ENCODE data around the gene TPRA1.
"Not testable (repeated sequence)": the region's sequence is repeated elsewhere in the genome, so short reads cannot be mapped to it uniquely, and the experiment has no call there.

Gene TPRA1

DNA sequence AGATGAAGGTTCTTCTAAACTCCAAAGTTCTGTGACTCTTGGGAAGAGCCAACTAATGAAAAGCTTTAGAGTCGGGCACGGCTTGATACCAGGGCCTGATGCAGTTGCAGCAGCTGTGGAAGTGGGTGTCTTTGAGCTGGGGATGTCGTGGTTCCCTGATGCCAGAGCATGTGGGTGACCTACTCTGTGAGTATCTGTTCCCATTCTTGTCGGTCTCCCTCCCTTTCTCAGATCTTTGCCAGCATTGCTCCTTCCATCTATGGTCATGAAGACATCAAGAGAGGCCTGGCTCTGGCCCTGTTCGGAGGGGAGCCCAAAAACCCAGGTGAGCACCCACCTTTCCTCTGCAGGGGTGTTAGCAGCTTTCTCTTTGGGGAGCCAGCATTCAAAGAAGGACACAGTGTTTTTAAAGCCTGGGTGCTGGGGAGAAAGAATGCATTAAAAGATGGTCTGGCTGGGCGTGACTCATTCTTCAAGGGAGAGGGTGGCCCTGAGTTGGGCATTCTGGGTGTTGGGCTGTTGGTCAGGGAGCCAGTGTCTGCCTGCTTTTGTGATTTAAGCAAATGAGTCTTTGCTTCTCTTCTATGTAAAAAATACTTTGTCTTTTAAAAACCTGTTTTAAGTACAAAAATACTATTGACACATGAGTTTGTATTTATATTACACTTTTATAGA lies 25.2 kb upstream of the TPRA1 start:
- no peak for DNase-seq

DNA sequence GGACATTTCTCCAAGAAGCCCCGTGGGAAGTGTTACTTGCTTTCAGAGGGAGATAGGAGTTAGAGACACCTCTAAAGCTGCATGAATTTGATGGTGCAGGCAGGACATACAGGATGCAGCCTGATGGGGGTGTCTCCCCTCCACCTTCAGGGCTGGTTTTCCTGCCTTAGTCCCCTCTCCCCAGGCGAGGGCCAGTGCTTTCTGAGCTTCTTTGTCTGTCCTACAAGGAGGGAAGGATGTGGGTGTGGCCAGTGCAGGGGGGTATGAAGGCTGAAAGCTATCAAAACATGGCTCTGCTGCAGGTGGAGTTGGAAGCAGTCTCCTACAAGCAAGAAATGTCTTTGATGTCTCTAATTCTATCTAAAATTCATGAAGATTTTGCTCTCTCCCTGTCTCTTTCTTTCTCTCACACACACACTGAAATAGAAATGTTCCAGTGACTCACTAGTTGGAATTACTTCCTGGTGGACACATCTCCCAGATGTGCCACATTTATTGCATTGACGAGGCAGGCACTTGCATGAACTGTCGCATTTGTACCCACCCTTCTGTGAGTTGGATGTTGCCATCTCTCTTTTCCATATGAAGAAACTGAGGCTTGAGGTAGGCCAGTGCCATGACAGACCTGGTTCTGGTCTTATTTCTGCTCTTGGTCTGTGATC lies 24.5 kb upstream of the TPRA1 start:
- no peak for DNase-seq

- no peak for DNase-seq
These were observed 22.9 kb upstream of the TPRA1 start for GRCh38 chr3:127613406-127613805.

- no peak for DNase-seq
These were observed 22.4 kb upstream of the TPRA1 start for GRCh38 chr3:127612966-127613365.

- no peak for DNase-seq
These were observed 20.7 kb upstream of the TPRA1 start for GRCh38 chr3:127611251-127611650.

DNA sequence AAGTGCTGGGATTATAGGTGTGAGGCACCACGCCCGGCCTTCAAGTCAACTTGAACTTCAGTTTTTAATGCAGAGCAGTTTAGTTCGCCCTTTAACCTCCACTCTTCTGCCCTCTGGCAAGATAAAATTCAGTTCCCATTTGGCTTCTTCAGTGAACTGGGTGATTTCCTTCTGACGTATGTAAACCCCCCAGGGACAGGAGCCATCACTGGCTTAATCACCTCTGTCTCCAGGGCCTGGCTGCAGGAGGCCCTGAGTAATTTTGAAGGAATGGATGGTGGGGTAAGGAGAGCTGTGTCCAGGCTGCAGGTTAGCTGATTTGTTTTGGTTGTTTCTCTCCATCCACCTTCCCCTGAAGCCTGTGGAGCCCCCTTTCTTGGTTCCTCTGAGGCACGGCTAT lies 19.6 kb upstream of the TPRA1 start:
- no peak for DNase-seq

DNA sequence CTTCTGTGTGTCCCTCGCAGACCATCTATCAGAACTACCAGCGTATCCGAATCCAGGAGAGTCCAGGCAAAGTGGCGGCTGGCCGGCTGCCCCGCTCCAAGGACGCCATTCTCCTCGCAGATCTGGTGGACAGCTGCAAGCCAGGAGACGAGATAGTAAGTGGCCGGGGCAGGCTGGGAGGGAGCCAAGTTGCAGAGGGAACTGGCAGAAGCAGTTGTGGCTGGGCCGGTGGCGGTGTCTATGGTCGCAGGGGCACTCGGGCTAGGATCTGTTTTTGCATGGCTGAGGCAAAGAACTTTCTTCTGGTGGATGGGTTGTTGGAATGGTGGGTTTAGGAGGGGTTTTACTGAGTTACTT lies 17.8 kb upstream of the TPRA1 start:
- DNase-seq = no peak

- DNase-seq = no peak
These were observed 17.3 kb upstream of the TPRA1 start for GRCh38 chr3:127607675-127608361.

DNA sequence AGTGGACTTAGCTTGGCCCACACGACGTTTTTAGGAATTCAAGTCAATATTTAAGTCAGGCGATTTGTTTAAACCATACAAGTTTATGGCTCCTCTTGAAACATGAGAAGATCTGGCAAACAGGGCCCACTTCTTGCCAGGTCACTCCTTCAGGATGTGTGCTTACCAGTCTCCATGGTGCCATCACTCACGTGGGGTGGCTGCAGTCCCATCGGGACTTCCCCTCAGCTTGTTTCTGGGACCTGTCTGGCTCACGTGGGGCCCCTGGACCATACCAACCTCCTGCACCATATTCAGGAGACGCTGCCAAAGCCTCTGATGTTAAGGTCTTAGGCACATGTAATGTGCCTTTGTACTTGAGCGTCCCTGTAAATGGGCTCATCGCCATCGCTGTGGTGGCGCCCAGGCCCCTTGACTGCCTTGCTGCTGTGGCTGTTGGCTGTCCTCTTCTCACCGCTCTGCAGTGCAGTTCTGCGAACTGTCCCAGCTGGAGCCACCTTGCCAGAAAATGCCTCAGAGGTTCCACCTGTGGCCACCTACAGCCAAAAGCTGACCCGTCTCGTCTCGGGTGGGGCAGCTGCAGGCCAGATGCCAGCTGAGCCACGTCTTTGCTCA lies 16.6 kb upstream of the TPRA1 start:
- no peak for DNase-seq

DNA sequence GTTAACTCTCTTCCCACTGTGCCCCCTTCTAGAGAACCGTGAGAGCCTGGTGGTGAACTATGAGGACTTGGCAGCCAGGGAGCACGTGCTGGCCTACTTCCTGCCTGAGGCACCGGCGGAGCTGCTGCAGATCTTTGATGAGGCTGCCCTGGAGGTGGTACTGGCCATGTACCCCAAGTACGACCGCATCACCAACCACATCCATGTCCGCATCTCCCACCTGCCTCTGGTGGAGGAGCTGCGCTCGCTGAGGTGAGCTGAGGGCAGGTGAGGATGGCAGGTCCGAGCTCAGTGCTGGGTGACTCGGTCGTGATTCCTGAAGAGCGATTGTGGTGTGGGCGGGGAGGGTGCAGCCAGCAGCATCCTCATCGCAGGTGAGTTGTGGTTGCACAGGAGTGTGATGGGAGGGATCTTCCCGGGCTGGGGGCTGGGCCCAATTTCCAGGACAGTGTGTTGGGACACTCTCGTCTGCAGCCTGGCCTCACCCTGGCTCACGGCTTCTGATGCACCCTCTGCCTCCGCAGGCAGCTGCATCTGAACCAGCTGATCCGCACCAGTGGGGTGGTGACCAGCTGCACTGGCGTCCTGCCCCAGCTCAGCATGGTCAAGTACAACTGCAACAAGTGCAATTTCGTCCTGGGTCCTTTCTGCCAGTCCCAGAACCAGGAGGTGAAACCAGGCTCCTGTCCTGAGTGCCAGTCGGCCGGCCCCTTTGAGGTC lies 15.7 kb upstream of the TPRA1 start:
- DNase-seq = no peak

DNA sequence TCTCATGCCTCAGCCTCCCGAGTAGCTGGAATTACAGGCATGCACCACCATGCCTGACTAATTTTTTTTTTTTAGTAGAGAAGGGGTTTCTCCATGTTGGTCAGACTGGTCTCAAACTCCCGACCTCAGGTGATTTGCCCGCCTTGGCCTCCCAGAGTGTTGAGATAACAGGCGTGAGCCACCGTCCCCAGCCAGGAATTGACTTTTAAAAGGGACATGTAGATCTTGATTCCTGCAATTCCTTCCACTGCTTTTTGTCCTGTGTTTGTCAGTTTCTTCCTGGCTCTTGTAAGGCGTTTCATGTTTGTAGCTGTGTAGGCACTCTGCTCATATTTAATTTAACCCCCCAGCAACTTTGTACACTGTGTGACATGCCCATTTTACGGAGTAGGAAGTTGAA lies 15.0 kb upstream of the TPRA1 start:
- not testable (repeated sequence) for DNase-seq

DNA sequence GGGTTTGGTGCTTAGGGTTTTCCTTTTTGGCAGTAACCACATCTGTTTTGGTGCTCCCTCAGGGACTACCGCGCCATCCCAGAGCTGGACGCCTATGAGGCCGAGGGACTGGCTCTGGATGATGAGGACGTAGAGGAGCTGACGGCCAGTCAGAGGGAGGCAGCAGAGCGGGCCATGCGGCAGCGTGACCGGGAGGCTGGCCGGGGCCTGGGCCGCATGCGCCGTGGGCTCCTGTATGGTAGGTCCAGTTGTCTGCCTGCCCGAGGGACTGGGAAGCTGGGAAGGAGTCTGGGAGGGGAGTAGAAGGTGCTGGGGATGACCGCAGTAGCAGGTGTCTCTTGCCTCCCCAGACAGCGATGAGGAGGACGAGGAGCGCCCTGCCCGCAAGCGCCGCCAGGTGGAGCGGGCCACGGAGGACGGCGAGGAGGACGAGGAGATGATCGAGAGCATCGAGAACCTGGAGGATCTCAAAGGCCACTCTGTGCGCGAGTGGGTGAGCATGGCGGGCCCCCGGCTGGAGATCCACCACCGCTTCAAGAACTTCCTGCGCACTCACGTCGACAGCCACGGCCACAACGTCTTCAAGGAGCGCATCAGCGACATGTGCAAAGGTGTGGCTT lies 14.1 kb upstream of the TPRA1 start:
- DNase-seq = no peak

DNA sequence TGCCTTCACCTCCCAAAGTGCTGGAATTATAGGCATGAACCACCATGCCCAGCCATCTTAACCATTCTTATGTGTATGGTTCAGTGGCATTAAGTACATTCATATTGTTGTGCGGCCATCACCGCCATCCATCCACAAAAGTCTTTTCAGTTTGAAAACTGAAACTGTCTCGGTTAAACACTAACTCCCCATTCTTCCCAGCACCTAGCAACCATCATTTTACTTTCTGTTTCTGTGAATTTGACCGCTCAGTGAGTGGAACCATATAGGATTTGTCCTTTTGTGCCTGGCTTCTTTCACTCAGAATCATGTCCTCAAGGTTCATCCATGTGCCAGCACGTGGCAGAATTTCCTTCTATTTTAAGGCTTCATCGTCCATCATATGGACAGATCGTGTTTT lies 13.5 kb upstream of the TPRA1 start:
- DNase-seq = no peak

GRCh38 chr3:127600749-127601456 lies 10.4 kb upstream of the TPRA1 start:
- DNase-seq = no peak

DNA sequence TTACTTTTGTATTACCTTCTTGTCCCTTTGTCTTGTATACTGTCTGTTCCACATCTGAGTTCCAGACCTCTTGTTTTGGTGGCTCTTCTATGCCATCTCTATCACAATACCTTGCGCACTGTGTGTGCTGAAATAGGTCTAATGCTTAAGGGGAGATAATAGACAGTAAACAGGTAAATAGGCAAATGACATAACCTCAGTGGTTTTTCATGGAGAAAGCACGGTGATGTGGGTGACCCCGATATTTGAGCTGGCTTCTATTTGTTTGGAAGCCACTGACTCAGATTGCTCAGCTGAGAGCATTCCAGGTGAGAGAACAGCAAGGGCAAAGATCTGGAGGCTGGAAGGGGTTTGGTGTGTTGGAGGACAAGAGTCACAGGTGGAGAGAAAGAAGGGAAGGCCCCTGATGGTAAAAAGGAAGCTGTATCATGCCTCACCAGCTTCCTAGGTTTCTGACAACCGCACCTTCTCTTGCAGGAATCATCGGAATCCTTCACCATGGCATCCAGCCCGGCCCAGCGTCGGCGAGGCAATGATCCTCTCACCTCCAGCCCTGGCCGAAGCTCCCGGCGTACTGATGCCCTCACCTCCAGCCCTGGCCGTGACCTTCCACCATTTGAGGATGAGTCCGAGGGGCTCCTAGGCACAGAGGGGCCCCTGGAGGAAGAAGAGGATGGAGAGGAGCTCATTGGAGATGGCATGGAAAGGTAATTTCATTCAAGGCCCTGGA lies 8.5 kb upstream of the TPRA1 start:
- no peak for DNase-seq

- DNase-seq = no peak
These were observed 6.7 kb upstream of the TPRA1 start for GRCh38 chr3:127597020-127597771.

DNA sequence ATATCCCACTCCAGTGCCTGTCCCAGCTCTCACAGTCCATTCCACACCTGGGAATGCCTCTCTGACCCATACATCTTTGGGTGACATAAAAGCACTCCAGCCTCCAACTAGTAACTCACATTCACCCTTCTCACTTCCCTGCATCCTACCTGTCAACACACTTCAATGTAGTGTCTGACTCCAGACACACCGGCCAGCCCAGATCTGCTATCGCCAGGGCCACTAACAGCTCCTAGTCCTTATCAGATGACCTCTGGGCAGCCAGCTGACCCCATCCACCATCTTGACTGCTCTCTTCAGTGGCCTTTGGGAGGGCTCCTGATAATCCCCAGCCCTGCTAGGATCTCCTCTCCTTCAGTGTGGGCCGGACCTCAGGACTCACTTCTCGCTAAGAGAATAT lies 4.8 kb upstream of the TPRA1 start:
- no peak for DNase-seq

DNA sequence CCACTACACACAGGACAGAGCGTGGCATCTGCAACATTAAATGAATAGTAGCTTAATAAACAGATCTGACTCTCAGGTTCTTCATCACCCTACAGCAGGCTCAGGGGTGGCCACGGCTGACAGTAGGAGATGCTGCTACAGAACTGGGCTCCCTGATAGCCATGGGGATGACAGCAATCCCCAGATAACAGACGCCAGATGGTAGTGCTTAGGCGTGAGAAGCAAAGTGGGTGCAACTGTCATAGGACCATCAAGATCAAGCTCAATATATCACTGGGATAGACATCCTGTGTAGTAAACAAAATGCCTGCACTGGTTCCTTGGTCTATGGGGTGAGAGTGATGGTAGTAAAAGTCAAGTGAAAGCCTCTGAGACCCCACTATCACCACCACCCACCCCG lies 2.6 kb upstream of the TPRA1 start:
- DNase-seq = no peak

GRCh38 chr3:127590282-127590592 lies 296 bp downstream of the TPRA1 start:
- no peak for DNase-seq

GRCh38 chr3:127589600-127590281 lies 792 bp downstream of the TPRA1 start:
- DNase-seq = no peak

Measured in cortex of kidney (tissue), 1 donor.